Mesendoderm (in vitro differentiated cells): ENCODE data around the gene MAP3K8.

ENCODE experiments used
- DNase-seq: peaks from one replicate; pipeline ENCODE4 v3.0.0; 2013
- H2AK5ac ChIP-seq: 2 replicates; pipeline ENCODE4 v1.6.1; 2013; ENCODE audit warnings: low read length, inconsistent platforms
- H2BK120ac ChIP-seq: 2 replicates; pipeline ENCODE4 v1.6.1; 2013; ENCODE audit warnings: low read depth, mild to moderate bottlenecking, low read length, moderate library complexity, mixed read lengths
- H2BK15ac ChIP-seq: replicated peaks from 2 replicates; pipeline ENCODE4 v1.6.1; 2013; ENCODE audit warnings: low read depth, mild to moderate bottlenecking, moderate library complexity
- H2BK5ac ChIP-seq: 2 replicates; pipeline ENCODE4 v1.6.1; 2013; ENCODE audit warnings: low read length, inconsistent platforms
- H3K18ac ChIP-seq: 2 replicates; pipeline ENCODE4 v1.6.1; 2013; ENCODE audit warnings: mild to moderate bottlenecking, low read length, mixed read lengths
- H3K23ac ChIP-seq: one replicate; pipeline ENCODE4 v1.6.1; 2013; ENCODE audit warnings: low read length
- H3K27ac ChIP-seq: 2 replicates; pipeline ENCODE4 v1.5.1; 2013; ENCODE audit warnings: low read depth, mild to moderate bottlenecking, inconsistent platforms, low read length, moderate library complexity
- H3K27me3 ChIP-seq: 2 replicates; pipeline ENCODE4 v1.6.1; 2013; ENCODE audit warnings: low read length, control low read depth, mild to moderate bottlenecking, inconsistent platforms; ENCODE audit not compliant: insufficient read depth, poor library complexity
- H3K36me3 ChIP-seq: 2 replicates; pipeline ENCODE4 v1.6.1; 2013; ENCODE audit warnings: low read length, inconsistent platforms; ENCODE audit not compliant: control insufficient read depth, insufficient read depth
- H3K4ac ChIP-seq: one replicate; pipeline ENCODE4 v1.6.1; 2013; ENCODE audit warnings: low read depth, mild to moderate bottlenecking, low read length, moderate library complexity
- H3K4me1 ChIP-seq: 2 replicates; pipeline ENCODE4 v1.6.1; 2013; ENCODE audit warnings: low read depth, low read length, inconsistent platforms; ENCODE audit not compliant: control insufficient read depth
- H3K4me2 ChIP-seq: 2 replicates; pipeline ENCODE4 v1.6.1; 2013; ENCODE audit warnings: low read length
- H3K4me3 ChIP-seq: 2 replicates; pipeline ENCODE4 v1.5.1; 2013; ENCODE audit warnings: mild to moderate bottlenecking, low read length
- H3K56ac ChIP-seq: one replicate; pipeline ENCODE4 v1.6.1; 2013; ENCODE audit warnings: low read length
- H3K79me1 ChIP-seq: 2 replicates; pipeline ENCODE4 v1.6.1; 2013; ENCODE audit warnings: low read length, inconsistent platforms
- H3K79me2 ChIP-seq: 2 replicates; pipeline ENCODE4 v1.6.1; 2013; ENCODE audit warnings: mild to moderate bottlenecking, low read length; ENCODE audit not compliant: control insufficient read depth, insufficient read depth
- H3K9ac ChIP-seq: 2 replicates; pipeline ENCODE4 v1.6.1; 2013; ENCODE audit warnings: low read length, inconsistent platforms
- H4K5ac ChIP-seq: one replicate; pipeline ENCODE4 v1.6.1; 2013; ENCODE audit warnings: low read length
- H4K8ac ChIP-seq: one replicate; pipeline ENCODE4 v1.6.1; 2013; ENCODE audit warnings: low read depth, mild to moderate bottlenecking, control low read depth, low read length, moderate library complexity
- WGBS: extraction: QIAGEN DNeasy Blood & Tissue Kit; methylation state at CpG from one replicate; pipeline ENCODE4 v1.1.7; 2013; ENCODE audit warnings: low lambda C conversion rate, missing lambda C conversion rate; ENCODE audit not compliant: insufficient coverage; ENCODE audit errors: extremely low coverage; 5-methylcytosine and 5-hydroxymethylcytosine counted together

MAP3K8 gene

GRCh38 chr10:30494558-30494957 lies 60.6 kb downstream of the MAP3K8 start:
- H3K56ac ChIP-seq: no peak overlapping the region
- no peak overlapping the region for H2BK15ac ChIP-seq
- no peaks in the 10 kb centered on the region for H3K4me1 ChIP-seq
- H4K5ac ChIP-seq: no peak overlapping the region
- H3K4me2 ChIP-seq: no peak overlapping the region
- no peak overlapping the region for H3K27ac ChIP-seq
- no peaks in the 10 kb centered on the region for H3K79me2 ChIP-seq
- H3K23ac ChIP-seq: no peak overlapping the region
- no peaks in the 10 kb centered on the region for H3K27me3 ChIP-seq
- H2BK5ac ChIP-seq: no peak overlapping the region
- no peak overlapping the region for H3K4me3 ChIP-seq
- H3K79me1 ChIP-seq: no peaks in the 10 kb centered on the region
- no peak overlapping the region for H4K8ac ChIP-seq
- no peak overlapping the region for H3K9ac ChIP-seq
- H3K36me3 ChIP-seq: no peaks in the 10 kb centered on the region
- H3K4ac ChIP-seq: no peak overlapping the region
- no peak overlapping the region for H2AK5ac ChIP-seq
- H2BK120ac ChIP-seq: no peak overlapping the region
- no peak overlapping the region for H3K18ac ChIP-seq
- no CpG with 5 or more reads among the region's 4 CpGs for WGBS
- no peak for DNase-seq

GRCh38 chr10:30495687-30496086 lies 61.7 kb downstream of the MAP3K8 start:
- Histone ChIP-seq H3K9ac (no peak overlapping the region), H3K27me3 (no peaks in the 10 kb centered on the region), H3K56ac (no peak overlapping the region), H2AK5ac (no peak overlapping the region), H3K18ac (no peak overlapping the region), H3K79me1 (no peaks in the 10 kb centered on the region), H4K8ac (no peak overlapping the region), H4K5ac (no peak overlapping the region), H2BK120ac (no peak overlapping the region), H2BK15ac (no peak overlapping the region), H3K4me2 (no peak overlapping the region), H3K27ac (no peak overlapping the region), H3K4me1 (no peaks in the 10 kb centered on the region), H2BK5ac (no peak overlapping the region), H3K79me2 (no peaks in the 10 kb centered on the region), H3K23ac (no peak overlapping the region), H3K4me3 (no peak overlapping the region), H3K36me3 (no peaks in the 10 kb centered on the region), H3K4ac (no peak overlapping the region)
- WGBS: no CpG with 5 or more reads among the region's 6 CpGs
- DNase-seq: no peak

GRCh38 chr10:30499816-30500215 lies 65.8 kb downstream of the MAP3K8 start:
- no peak overlapping the region for H3K18ac ChIP-seq
- H4K8ac ChIP-seq: no peak overlapping the region
- no peaks in the 10 kb centered on the region for H3K79me2 ChIP-seq
- no peaks in the 10 kb centered on the region for H3K36me3 ChIP-seq
- H3K27ac ChIP-seq: no peak overlapping the region
- H3K4me1 ChIP-seq: no peaks in the 10 kb centered on the region
- no peak overlapping the region for H4K5ac ChIP-seq
- DNase-seq: no peak
- no peaks in the 10 kb centered on the region for H3K79me1 ChIP-seq
- no peak overlapping the region for H2BK5ac ChIP-seq
- 100% methylated on average over 1 of the region's 1 CpG for WGBS
- no peak overlapping the region for H3K56ac ChIP-seq
- no peak overlapping the region for H3K23ac ChIP-seq
- H3K4ac ChIP-seq: no peak overlapping the region
- no peak overlapping the region for H2BK120ac ChIP-seq
- H3K9ac ChIP-seq: no peak overlapping the region
- H3K4me2 ChIP-seq: no peak overlapping the region
- H3K4me3 ChIP-seq: no peak overlapping the region
- no peaks in the 10 kb centered on the region for H3K27me3 ChIP-seq
- H2AK5ac ChIP-seq: no peak overlapping the region
- no peak overlapping the region for H2BK15ac ChIP-seq

GRCh38 chr10:30500534-30500933 lies 66.5 kb downstream of the MAP3K8 start:
- H2AK5ac ChIP-seq: no peak overlapping the region
- 100% methylated on average over 1 of the region's 2 CpGs for WGBS
- no peak overlapping the region for H2BK5ac ChIP-seq
- H4K8ac ChIP-seq: no peak overlapping the region
- no peak overlapping the region for H3K27ac ChIP-seq
- no peak overlapping the region for H3K4me2 ChIP-seq
- H3K79me1 ChIP-seq: no peaks in the 10 kb centered on the region
- H3K56ac ChIP-seq: no peak overlapping the region
- H3K27me3 ChIP-seq: no peaks in the 10 kb centered on the region
- no peak overlapping the region for H2BK15ac ChIP-seq
- no peak overlapping the region for H3K9ac ChIP-seq
- no peaks in the 10 kb centered on the region for H3K36me3 ChIP-seq
- no peak for DNase-seq
- H3K4ac ChIP-seq: no peak overlapping the region
- H4K5ac ChIP-seq: no peak overlapping the region
- H3K18ac ChIP-seq: no peak overlapping the region
- H3K79me2 ChIP-seq: no peaks in the 10 kb centered on the region
- no peak overlapping the region for H2BK120ac ChIP-seq
- H3K4me3 ChIP-seq: no peak overlapping the region
- H3K23ac ChIP-seq: no peak overlapping the region
- H3K4me1 ChIP-seq: no peaks in the 10 kb centered on the region

GRCh38 chr10:30500963-30501504 lies 67.0 kb downstream of the MAP3K8 start:
- no peak overlapping the region for H3K4ac ChIP-seq
- H4K5ac ChIP-seq: no peak overlapping the region
- H3K23ac ChIP-seq: no peak overlapping the region
- H3K9ac ChIP-seq: no peak overlapping the region
- H3K4me3 ChIP-seq: no peak overlapping the region
- no peak for DNase-seq
- no peak overlapping the region for H3K56ac ChIP-seq
- H2BK120ac ChIP-seq: no peak overlapping the region
- no peak overlapping the region for H2BK15ac ChIP-seq
- H3K4me2 ChIP-seq: no peak overlapping the region
- H3K79me2 ChIP-seq: no peaks in the 10 kb centered on the region
- no peaks in the 10 kb centered on the region for H3K79me1 ChIP-seq
- H3K4me1 ChIP-seq: no peaks in the 10 kb centered on the region
- no peak overlapping the region for H3K18ac ChIP-seq
- no peaks in the 10 kb centered on the region for H3K36me3 ChIP-seq
- no peak overlapping the region for H2BK5ac ChIP-seq
- H2AK5ac ChIP-seq: no peak overlapping the region
- H3K27me3 ChIP-seq: no peaks in the 10 kb centered on the region
- WGBS: no CpG with 5 or more reads among the region's 3 CpGs
- no peak overlapping the region for H3K27ac ChIP-seq
- no peak overlapping the region for H4K8ac ChIP-seq
